Stimulated activated CD8-positive, alpha-beta memory T cell treated with anti-CD3 and anti-CD28 coated beads, Interleukin-15, amount 100 ng/mL, for 48 hours (primary cell): ENCODE results near the gene DSG4.
"Not testable (repeated sequence)": the region's sequence is repeated elsewhere in the genome, so short reads cannot be mapped to it uniquely, and the experiment has no call there.

ENCODE experiments used
- DNase-seq, 2 donors: peaks; one replicate each; pipeline ENCODE4 v3.0.0-alpha.2; 2020; ENCODE audit warnings: low read depth in 2 of 2

DSG4 gene, protein sequence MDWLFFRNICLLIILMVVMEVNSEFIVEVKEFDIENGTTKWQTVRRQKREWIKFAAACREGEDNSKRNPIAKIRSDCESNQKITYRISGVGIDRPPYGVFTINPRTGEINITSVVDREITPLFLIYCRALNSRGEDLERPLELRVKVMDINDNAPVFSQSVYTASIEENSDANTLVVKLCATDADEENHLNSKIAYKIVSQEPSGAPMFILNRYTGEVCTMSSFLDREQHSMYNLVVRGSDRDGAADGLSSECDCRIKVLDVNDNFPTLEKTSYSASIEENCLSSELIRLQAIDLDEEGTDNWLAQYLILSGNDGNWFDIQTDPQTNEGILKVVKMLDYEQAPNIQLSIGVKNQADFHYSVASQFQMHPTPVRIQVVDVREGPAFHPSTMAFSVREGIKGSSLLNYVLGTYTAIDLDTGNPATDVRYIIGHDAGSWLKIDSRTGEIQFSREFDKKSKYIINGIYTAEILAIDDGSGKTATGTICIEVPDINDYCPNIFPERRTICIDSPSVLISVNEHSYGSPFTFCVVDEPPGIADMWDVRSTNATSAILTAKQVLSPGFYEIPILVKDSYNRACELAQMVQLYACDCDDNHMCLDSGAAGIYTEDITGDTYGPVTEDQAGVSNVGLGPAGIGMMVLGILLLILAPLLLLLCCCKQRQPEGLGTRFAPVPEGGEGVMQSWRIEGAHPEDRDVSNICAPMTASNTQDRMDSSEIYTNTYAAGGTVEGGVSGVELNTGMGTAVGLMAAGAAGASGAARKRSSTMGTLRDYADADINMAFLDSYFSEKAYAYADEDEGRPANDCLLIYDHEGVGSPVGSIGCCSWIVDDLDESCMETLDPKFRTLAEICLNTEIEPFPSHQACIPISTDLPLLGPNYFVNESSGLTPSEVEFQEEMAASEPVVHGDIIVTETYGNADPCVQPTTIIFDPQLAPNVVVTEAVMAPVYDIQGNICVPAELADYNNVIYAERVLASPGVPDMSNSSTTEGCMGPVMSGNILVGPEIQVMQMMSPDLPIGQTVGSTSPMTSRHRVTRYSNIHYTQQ

DNA sequence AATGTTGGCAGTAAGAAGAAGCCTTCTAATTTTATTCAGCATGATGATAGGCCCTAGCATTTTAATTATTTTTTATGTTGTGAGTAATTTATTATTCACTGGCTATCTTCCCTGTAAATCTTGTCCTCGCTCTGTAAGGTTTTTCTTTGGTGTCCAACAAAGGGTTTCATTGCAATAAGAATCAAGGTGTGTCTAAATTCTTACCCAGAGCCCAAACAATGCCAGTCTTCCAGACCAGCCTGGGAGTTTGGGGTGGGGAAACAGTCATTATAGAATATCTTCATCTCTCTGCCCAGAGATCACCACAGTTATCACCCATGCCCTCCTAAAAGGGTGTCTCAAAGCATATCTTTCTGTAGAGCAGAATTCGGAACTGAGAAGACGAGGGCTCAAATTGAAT is at the start of gene DSG4:
TSS of gene DSG4 (plus strand) at position 301 of the 400 bp plus-strand sequence. CDS start 135 bp downstream, outside the sequence.
- no peak for DNase-seq

DNA sequence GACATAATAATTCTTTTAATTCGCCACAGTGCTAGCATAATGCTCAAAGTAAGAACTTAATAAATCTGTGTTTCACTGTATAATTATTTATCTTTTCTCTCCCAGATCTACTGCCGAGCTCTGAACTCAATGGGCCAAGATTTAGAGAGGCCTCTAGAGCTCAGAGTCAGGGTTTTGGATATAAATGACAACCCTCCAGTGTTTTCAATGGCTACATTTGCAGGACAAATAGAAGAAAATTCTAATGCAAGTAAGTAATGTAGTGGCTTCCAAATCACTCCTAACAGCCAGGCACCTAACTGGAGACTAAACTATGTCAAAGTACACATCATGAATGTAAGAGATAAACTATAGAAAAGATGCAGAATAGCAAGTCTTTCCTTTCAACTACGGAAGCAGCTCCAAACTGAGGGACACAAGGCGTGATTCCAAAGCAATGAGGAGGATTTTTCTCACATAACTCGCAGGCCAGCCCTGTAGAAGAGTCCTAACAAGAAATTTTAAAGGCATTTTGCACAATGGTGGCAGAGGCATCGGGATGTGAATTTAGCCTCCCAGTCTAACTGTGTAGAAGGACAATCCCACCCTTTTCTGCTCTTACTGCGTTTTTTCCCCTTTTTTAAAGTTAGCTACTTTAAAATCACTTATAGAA is 46.7 kb upstream of the DSG4 start:
- no peak for DNase-seq

DNA sequence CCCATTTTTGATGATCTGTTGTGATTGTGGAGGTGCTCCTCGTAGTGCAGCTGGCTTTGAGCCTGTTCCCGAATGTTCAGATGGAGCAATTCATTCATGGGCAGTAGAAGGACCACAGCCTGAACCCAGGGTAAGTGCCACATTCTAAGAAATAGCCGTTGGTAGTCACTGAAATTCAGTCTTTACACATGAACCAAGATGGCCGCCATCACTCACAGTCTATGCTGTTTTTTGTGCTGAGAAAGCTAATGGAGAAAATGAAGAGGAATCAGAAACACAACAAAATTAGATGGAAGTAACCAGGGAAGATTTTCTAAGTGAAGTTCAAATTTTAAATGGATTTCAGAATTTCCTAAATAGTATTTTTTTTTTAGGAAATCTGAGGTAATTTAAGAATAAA is 33.1 kb upstream of the DSG4 start:
- no peak for DNase-seq

DNA sequence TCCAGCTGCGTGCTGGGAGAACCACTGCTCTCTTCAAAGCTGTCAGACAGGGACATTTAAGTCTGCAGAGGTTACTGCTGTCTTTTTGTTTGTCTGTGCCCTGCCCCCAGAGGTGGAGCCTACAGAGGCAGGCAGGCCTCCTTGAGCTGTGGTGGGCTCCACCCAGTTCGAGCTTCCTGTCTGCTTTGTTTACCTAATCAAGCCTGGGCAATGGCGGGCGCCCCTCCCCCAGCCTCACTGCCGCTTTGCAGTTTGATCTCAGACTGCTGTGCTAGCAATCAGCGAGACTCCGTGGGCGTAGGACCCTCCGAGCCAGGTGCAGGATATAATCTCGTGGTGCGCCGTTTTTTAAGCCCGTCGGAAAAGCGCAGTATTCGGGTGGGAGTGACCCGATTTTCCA is 23.2 kb upstream of the DSG4 start:
- not testable (repeated sequence) for DNase-seq

DNA sequence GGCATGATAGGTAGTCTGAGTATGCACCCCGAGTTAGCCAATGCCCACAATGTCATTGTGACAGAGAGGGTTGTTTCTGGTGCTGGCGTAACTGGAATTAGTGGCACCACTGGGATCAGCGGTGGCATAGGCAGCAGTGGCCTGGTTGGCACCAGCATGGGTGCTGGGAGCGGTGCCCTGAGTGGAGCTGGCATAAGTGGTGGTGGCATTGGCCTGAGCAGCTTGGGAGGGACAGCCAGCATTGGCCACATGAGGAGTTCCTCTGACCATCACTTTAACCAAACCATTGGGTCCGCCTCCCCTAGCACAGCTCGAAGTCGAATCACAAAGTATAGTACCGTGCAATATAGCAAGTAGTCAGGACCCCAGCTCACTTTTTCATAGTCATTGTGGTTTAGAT is 21.6 kb upstream of the DSG4 start:
- DNase-seq, result no peak

DNA sequence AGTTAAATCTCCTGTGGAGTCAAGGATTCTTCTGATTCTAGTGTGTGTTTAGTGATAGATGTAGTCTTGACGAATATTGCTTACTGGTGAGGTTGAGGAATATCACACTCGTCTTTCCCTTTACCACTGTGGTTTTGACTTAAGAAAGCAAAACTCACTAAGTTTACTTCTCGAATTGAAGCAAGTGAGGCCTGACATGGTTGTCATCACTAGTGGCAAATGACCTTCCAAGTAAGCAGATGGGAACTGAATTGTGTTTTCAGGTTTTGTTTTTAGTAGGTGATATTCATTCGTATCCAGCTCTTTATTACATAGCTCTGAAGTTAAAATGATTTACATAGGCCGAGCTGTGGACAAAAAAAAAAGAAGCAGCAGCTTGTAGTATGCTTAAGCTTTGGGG is 20.6 kb upstream of the DSG4 start:
- no peak for DNase-seq

DNA sequence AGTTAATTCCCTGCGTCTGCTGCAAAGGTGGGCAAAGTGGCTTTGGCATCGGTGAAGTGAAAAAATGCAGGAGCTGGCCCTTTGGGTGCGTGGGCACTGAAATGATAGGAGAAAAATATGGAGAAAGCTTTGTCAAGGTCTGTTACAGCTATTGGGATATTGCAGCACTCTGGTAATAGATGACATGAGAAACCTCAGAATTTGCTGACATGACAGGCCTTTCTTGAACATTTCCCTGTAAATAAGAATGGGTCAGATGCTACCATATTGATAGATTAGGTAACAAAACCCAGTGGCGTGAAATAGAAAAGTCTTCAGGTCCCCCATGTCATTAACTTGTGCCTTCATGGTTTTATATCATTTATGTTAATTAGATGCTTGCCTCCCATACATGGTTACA is 12.4 kb upstream of the DSG4 start:
- DNase-seq, result no peak

DNA sequence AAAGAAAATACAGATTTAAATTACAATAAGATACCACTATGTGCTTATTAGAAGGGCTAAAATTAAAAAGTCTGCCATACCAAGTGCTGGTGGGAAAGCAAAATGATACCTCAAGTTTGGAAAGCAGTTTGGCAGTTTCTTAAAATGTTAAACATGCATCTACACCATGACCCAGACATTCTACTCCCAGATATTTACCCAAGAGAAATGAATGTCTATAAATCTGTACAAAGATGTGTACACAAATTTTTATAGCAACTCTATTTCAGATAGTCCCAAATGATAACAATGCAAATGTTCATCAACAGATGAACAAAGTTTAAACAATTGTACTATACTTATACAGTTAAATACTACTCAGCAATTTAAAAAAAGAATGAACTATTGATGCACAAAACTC is 7.1 kb upstream of the DSG4 start:
- DNase-seq, result no peak

DNA sequence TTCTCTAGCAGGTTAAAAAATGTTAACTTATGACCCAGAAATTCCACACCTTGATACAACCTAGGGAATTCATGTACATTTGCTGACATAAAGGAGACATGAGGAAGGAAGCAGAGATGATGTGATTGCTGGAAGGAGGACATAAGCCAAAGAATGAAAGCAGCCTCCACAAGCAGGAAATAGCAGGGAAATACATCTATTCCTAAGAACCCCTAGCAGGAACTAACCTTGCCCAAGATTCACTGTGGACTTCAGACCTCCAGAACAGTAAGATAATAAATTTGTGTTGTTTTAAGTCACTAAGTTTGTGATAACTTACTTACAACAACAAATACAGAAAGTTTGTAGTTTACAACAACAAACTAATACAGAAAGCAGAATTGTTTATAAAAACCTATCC is 4.6 kb upstream of the DSG4 start:
- DNase-seq, result no peak

DNA sequence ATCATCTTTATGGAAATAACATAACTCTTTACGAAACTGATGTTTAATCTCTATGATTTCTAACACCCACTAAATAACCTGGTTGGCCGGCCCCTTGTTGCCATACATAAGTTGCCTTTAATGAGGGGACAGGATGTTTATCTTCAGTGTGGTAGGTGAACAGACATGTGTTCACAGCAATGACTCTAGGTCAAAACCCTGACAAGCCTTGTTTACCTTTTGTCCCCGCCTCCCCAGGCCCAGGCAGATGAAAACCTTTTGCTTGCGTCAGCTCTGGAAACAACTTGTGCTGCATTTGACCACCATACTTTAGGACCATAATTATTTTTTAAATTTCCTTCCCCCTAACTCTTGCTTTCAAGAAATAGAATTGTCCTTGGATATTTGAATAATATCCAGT is 2.9 kb upstream of the DSG4 start:
- DNase-seq, result no peak

DNA sequence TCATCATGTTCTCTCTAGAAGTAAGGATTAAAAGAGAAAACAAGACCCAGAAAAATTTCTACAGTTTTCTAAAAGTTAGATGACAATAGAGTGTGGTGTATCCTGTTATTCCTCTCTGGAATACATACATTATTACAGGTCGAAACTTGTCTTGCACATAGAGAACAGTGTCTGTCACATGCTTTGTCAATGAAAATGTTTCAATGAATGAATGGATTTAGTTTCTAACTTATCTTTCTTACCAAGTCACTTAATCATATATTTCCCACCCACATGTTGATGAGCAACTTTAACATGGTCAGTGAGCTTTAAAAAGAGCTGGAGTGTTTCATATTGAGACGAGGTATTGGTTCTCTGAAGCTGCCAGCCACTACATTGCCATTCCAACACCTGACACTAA is 4.3 kb downstream of the DSG4 start:
- no peak for DNase-seq

DNA sequence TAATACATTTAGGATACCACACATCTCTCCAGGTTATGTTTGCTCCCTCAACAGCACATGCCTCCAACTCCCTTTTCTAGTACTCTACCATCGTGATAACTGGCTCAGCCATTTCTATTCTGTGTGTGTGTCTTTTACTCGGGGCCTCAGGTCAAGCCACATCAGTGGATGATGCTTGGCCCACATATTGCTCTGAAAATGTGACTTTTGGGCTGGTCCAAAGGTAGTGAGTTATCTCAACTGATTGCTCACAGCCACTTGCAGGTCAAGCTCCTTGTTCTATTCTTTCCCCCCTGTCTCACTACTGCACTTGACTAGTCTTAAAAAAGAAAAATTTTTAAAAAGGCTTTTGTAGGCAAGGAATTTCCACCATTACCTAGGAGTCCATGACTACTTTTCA is 5.5 kb downstream of the DSG4 start:
- no peak for DNase-seq

DNA sequence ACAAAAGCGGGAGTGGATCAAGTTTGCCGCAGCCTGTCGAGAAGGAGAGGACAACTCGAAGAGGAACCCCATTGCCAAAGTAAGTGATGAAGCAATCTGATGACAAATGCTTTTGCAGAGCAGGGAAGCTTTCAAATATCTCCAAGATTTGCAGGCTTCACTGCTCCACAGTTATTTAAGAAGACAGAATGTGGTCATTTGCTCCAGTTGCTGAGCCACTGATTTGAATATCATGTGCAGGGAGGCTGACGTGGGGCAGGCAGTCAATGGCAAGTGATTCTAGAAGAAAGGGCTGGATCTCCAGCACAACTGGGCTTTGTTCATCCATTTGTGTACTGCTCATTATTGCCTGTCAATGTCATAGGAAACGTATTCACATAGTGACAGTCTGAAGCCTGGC is 10.2 kb downstream of the DSG4 start:
- DNase-seq, result no peak

DNA sequence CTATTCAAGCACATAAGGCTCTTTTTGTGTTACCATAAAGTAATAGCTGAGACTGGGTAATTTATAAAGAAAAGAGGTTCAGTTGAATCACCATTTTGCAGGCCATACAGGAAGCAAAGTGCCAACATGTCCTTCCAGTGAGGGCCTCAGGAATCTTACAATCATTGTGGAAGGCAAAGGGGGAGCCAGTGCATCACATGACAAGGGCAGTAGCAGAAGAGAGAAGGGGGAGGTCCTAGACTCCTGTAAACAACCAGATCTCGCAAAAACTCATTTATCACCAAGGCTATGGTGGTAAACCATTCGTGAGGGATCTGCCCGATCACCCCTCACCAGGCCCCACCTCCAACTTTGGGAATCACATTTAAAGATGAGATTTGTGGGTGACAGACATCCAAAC is 16.7 kb downstream of the DSG4 start:
- no peak for DNase-seq

DNA sequence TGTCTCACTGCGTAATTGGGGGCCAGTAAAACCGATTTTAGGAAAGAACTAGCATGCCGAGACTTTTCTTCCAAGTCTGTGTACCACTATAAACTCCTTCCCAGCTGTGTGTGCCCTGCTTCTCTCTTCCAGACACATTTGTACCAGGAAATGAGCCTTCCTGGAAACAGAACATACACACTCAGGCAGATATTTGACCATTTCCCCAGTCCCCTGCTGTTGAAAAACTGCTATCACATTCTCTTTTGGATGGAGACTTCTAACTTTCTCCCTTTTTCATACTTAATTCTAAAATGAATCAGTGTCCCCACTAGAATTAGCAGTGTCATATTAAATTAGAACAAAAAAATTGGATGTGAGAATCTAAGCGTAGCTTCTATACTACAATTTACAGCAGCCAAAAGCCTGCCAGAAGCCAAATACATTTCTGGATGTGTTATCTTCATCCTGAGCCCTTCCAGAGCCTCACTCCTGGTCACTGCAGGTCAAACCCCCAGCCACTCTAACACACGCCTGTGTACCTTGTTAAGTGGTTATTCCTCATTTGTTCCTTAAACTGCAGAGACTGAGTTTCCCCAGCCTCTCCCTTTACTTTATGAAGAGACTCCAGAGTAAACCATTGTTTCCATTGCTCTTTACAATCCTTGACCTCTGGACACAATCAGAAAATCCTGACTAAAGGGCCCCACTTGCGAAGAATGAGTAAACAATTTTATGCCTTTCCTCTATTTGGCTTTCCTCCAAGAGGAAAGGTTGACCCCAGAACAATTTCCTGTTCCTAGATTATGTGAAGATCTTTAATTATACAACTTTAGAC is 20.4 kb downstream of the DSG4 start:
- no peak for DNase-seq

DNA sequence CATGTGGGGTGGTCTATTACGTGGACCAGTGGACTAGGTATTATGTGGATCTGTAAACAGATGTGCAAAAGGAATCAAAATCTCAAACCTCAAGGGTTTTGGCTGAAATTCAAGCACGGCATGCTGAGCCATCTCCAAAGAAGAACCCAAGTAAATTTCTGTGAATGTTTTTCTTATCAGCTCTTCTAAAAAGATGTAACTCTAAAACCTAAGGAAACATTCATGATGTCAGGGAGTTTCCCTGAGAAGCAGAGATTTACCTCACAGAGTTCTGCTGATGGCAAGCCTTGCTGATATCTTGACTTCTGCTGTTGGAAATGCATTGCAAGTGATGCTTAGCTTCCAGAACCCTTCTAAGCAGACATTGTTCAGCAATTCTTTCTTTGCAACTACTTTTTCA is 21.6 kb downstream of the DSG4 start:
- no peak for DNase-seq

DNA sequence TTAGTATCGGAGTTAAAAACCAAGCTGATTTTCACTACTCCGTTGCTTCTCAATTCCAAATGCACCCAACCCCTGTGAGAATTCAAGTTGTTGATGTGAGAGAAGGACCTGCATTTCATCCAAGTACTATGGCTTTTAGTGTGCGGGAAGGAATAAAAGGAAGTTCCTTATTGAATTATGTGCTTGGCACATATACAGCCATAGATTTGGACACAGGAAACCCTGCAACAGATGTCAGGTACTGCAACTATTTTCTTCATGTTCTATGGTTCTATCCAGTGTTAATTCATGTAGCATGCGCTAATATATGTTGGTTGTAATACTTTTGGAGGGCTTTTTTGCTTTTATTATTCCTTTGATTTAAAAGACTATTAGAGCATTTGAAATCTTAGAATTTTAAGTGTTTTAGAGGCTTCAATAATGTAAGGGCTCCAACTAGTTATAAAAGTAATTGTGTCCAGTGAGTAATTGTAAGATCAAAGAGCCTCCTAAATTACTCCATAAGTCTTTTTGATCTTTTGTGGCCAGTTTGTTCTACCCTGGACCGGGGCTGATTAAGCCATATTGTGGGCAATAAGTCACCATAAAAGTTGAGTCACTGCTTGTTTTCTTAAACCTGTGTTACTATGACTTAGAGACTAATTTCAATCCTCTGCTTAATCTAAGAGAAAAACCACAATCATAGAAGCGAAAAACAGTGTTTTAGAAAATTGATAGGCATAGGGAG is 22.9 kb downstream of the DSG4 start:
- DNase-seq, result no peak

DNA sequence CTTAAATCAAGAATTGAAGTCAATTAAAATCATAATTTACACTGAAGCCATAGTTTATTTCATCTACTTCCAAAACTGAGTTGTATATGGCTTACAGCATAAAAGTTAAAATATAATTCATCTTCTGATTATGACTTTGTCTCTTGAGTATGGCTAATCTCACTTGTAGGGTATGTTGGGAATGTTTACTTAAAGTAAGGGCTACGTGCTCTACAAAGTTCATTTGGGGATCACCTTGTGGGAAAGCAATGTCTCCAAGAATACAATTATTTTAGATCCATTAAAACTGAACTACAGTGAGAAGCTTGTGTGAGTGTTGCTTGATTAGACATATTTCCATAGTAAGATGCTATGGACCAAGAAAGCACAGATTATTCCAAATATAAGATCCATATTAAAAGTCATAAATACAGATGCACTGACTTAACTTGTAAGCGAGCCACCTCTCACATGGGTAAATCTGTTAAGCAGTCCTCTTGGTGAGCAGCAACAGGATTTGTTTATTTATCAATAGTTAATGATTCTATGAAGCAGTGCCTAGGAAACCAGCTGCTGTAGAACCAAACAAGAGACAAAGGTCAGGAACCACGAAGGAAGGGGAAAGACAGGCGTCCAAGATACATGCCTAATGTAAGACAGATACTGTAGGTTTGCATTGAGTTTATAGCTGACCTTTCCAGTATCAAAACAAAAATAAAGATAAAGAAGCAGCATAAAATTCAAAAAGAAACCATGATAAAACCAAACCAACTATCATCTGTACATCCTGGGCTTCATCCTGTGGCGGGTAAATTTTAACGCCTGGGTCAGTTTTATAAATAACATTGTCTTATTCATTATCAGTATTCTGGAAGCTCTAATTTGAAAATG is 24.8 kb downstream of the DSG4 start:
- DNase-seq, result no peak

DNA sequence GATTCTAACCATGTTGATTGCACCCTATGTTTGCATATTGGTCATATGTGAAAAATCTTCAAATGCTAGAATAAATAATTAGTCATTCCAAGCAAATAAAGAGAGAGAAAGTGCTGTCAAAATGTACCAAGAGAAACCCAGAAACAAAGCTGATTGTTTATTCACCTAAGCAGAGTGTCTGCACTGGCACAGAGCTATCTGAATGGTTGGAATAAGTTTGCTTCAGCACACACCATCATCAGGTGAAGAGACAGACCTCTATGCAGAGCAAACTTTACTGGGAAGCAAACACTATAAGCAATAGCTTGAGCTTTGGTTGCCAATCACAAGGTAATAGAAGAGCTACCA is 25.4 kb downstream of the DSG4 start:
- no peak for DNase-seq

DNA sequence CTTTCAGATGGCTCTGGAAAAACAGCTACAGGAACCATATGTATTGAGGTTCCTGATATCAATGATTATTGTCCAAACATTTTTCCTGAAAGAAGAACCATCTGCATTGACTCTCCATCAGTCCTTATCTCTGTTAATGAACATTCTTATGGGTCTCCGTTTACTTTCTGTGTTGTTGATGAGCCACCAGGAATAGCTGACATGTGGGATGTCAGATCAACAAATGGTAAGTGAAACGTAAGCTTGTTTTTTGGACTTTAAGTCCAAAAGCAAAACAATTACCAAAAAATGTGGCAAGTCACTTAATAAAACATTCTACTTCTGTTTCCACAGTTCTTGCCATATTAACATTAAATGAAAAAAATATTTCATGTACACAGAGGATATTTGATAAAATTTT is 26.8 kb downstream of the DSG4 start:
- DNase-seq, result no peak
